Mesenchymal stem cell (in vitro differentiated cells and primary cell): ENCODE results near the gene TSC22D1.

ENCODE experiments used
- DNase-seq: peaks from one replicate; pipeline ENCODE4 v3.0.0-alpha.2; 2013
- H2AFZ ChIP-seq: one replicate; pipeline ENCODE4 v1.6.1; 2013; ENCODE audit warnings: low read depth, mild to moderate bottlenecking, control low read depth, inconsistent platforms, low read length, moderate library complexity
- H2AK5ac ChIP-seq: 2 replicates; pipeline ENCODE4 v1.6.1; 2013; ENCODE audit warnings: low read length, moderate library complexity, mild to moderate bottlenecking, inconsistent platforms; ENCODE audit not compliant: severe bottlenecking
- H2BK120ac ChIP-seq: one replicate; pipeline ENCODE4 v1.6.1; 2013; ENCODE audit warnings: low read depth, mild to moderate bottlenecking, inconsistent platforms, low read length, moderate library complexity
- H2BK12ac ChIP-seq, 2 experiments: one replicate each; pipeline ENCODE4 v1.6.1; 2013; ENCODE audit warnings: inconsistent platforms in 2 of 2, low read length in 2 of 2, mild to moderate bottlenecking in 2 of 2, moderate library complexity in 2 of 2, control low read depth in 1 of 2
- H2BK15ac ChIP-seq: one replicate; pipeline ENCODE4 v1.6.1; 2013; ENCODE audit warnings: mild to moderate bottlenecking, low read depth, inconsistent platforms; ENCODE audit not compliant: poor library complexity, severe bottlenecking
- H2BK5ac ChIP-seq: 2 replicates; pipeline ENCODE4 v1.6.1; 2013; ENCODE audit warnings: low read depth, mild to moderate bottlenecking, low read length, control low read depth, inconsistent platforms; ENCODE audit not compliant: poor library complexity, severe bottlenecking
- H3K14ac ChIP-seq, 2 experiments: one replicate each; pipeline ENCODE4 v1.6.1; 2013; ENCODE audit warnings: inconsistent platforms in 2 of 2, low read length in 2 of 2, control low read depth in 1 of 2, mild to moderate bottlenecking in 1 of 2, moderate library complexity in 1 of 2
- H3K18ac ChIP-seq, 2 experiments: one replicate each; pipeline ENCODE4 v1.6.1; 2013; ENCODE audit warnings: inconsistent platforms in 2 of 2, low read length in 2 of 2, control low read depth in 1 of 2, low read depth in 1 of 2, mild to moderate bottlenecking in 1 of 2
- H3K23ac ChIP-seq, 2 experiments: one replicate each; pipeline ENCODE4 v1.6.1; 2013; ENCODE audit warnings: inconsistent platforms in 2 of 2, low read length in 2 of 2, mild to moderate bottlenecking in 2 of 2, moderate library complexity in 2 of 2, control low read depth in 1 of 2
- H3K27ac ChIP-seq: 2 replicates; pipeline ENCODE4 v1.5.1; 2013; ENCODE audit warnings: mild to moderate bottlenecking, moderate library complexity, low read length, control low read depth, inconsistent platforms; ENCODE audit not compliant: poor library complexity, severe bottlenecking
- H3K27me3 ChIP-seq, 2 experiments: 2 replicates each; pipeline versions ENCODE4 v1.6.1 to v1.7.0; 2013; ENCODE audit warnings: low read length in 2 of 2, mild to moderate bottlenecking in 2 of 2, moderate library complexity in 2 of 2, control low read depth in 1 of 2, inconsistent platforms in 1 of 2; ENCODE audit not compliant: control insufficient read depth in 1 of 2, insufficient read depth in 1 of 2
- H3K36me3 ChIP-seq, 2 experiments: 2 replicates each; pipeline versions ENCODE4 v1.6.1 to v1.7.0; 2013; ENCODE audit warnings: low read length in 2 of 2, control low read depth in 1 of 2, inconsistent platforms in 1 of 2, low read depth in 1 of 2, mild to moderate bottlenecking in 1 of 2; ENCODE audit not compliant: insufficient read depth in 2 of 2, control insufficient read depth in 1 of 2
- H3K4ac ChIP-seq, 2 experiments: one replicate each; pipeline ENCODE4 v1.6.1; 2013; ENCODE audit warnings: inconsistent platforms in 2 of 2, low read length in 2 of 2, mild to moderate bottlenecking in 2 of 2, moderate library complexity in 2 of 2, control low read depth in 1 of 2, low read depth in 1 of 2
- H3K4me1 ChIP-seq: 2 replicates; pipeline ENCODE4 v1.6.1; 2013; ENCODE audit warnings: low read depth, low read length, control low read depth; ENCODE audit not compliant: control insufficient read depth, insufficient read depth
- H3K4me2 ChIP-seq: 2 replicates; pipeline ENCODE4 v1.6.1; 2013; ENCODE audit warnings: low read length, mild to moderate bottlenecking, inconsistent platforms; ENCODE audit not compliant: poor library complexity, severe bottlenecking
- H3K4me3 ChIP-seq, 2 experiments: 2 replicates each; pipeline versions ENCODE4 v1.5.1 to v1.7.0; 2013; ENCODE audit warnings: low read length in 2 of 2, mild to moderate bottlenecking in 2 of 2, control low read depth in 1 of 2, low read depth in 1 of 2; ENCODE audit not compliant: insufficient read depth in 1 of 2
- H3K79me1 ChIP-seq: replicated peaks from 2 replicates; pipeline ENCODE4 v1.6.1; 2013; ENCODE audit warnings: mild to moderate bottlenecking, control low read depth, low read length, inconsistent platforms; ENCODE audit not compliant: poor library complexity, severe bottlenecking
- H3K9ac ChIP-seq: 2 replicates; pipeline ENCODE4 v1.7.0; 2013; ENCODE audit warnings: mild to moderate bottlenecking, low read length, moderate library complexity
- H3K9me3 ChIP-seq: 2 replicates; pipeline ENCODE4 v1.7.0; 2013; ENCODE audit warnings: mild to moderate bottlenecking, low read length; ENCODE audit not compliant: control insufficient read depth
- H4K8ac ChIP-seq: one replicate; pipeline ENCODE4 v1.6.1; 2013; ENCODE audit warnings: inconsistent platforms, mild to moderate bottlenecking, low read length, moderate library complexity
- H4K91ac ChIP-seq: one replicate; pipeline ENCODE4 v1.6.1; 2013; ENCODE audit warnings: mild to moderate bottlenecking, low read length, inconsistent platforms
- WGBS: methylation state at CpG from one replicate; pipeline ENCODE4 v1.1.7; 2013; ENCODE audit warnings: mixed read lengths; 5-methylcytosine and 5-hydroxymethylcytosine counted together

The TSC22D1 gene

DNA sequence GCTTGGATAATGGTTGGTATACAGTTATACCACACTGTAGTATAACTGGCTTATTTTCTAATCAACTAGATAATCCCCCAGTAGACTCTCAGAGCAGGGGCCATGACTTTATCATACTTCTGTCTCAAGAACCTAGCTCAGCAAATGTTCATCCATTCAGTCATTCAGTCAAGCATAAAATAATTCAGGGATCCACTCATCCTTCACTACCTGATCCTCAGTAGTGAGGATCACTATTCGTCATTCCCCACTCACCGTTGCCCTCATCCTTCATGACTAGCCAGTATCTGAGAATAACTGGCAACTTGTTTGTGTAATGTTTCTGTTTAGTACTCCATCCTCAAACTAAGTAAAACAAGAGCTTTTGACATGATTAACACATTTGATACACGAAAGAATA lies 77.6 kb downstream of the TSC22D1 start:
- Histone ChIP-seq H3K9ac (no peak overlapping the region), H2AFZ (no peak overlapping the region), H3K27me3 (no peaks in the 10 kb centered on the region), H3K4me1 (peaks cover 12% of the 10 kb centered on the region), H3K4ac (no peak overlapping the region), H2BK15ac (no peak overlapping the region), H2AK5ac (no peak overlapping the region), H3K79me1 (peaks cover 13% of the 10 kb centered on the region), H4K8ac (no peak overlapping the region), H3K4me3 (no peak overlapping the region), H4K91ac (no peak overlapping the region), H2BK5ac (no peak overlapping the region), H2BK12ac (no peak overlapping the region), H2BK120ac (no peak overlapping the region), H3K36me3 (peaks cover 3 to 34% of the 10 kb centered on the region in 2 experiments), H3K18ac (no peak overlapping the region), H3K14ac (no peak overlapping the region), H3K4me2 (no peak overlapping the region), H3K27ac (no peak overlapping the region), H3K9me3 (no peaks in the 10 kb centered on the region), H3K23ac (no peak overlapping the region)
- DNase-seq = no peak
- WGBS = 100% methylated on average over 2 of the region's 3 CpGs

DNA sequence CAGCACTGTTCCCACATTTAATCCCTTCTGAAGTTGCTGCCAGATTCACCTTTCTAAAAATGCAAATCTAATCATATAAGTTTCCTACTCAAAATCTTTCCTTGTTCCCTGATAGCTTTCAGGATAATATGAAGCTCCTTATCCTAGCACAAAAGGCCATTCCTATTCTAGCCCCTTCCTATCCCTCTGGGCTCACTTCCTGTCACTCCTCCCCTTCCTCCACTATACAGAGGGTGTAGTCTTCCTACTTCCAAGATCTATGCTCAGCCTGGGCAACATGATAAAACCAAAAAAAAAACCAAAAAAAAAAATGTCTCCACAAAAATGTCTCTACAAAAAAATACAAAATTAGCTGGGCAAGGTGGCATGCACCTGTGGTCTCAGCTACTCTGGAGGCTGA lies 78.3 kb downstream of the TSC22D1 start:
- no peak overlapping the region for H3K27ac ChIP-seq
- peaks cover 12% of the 10 kb centered on the region for H3K4me1 ChIP-seq
- peaks cover 3 to 27% of the 10 kb centered on the region in 2 experiments for H3K36me3 ChIP-seq
- H2BK15ac ChIP-seq = no peak overlapping the region
- no peak overlapping the region for H3K4ac ChIP-seq
- H3K9me3 ChIP-seq = no peaks in the 10 kb centered on the region
- H2BK12ac ChIP-seq = no peak overlapping the region
- no peaks in the 10 kb centered on the region for H3K27me3 ChIP-seq
- no peak for DNase-seq
- H3K4me3 ChIP-seq = no peak overlapping the region
- peaks cover 16% of the 10 kb centered on the region for H3K79me1 ChIP-seq
- no peak overlapping the region for H2AK5ac ChIP-seq
- no peak overlapping the region for H2BK5ac ChIP-seq
- H3K18ac ChIP-seq = no peak overlapping the region
- no peak overlapping the region for H3K9ac ChIP-seq
- H3K4me2 ChIP-seq = no peak overlapping the region
- H2AFZ ChIP-seq = no peak overlapping the region
- H4K91ac ChIP-seq = no peak overlapping the region
- H4K8ac ChIP-seq = no peak overlapping the region
- H3K23ac ChIP-seq = no peak overlapping the region
- H3K14ac ChIP-seq = no peak overlapping the region
- H2BK120ac ChIP-seq = no peak overlapping the region

DNA sequence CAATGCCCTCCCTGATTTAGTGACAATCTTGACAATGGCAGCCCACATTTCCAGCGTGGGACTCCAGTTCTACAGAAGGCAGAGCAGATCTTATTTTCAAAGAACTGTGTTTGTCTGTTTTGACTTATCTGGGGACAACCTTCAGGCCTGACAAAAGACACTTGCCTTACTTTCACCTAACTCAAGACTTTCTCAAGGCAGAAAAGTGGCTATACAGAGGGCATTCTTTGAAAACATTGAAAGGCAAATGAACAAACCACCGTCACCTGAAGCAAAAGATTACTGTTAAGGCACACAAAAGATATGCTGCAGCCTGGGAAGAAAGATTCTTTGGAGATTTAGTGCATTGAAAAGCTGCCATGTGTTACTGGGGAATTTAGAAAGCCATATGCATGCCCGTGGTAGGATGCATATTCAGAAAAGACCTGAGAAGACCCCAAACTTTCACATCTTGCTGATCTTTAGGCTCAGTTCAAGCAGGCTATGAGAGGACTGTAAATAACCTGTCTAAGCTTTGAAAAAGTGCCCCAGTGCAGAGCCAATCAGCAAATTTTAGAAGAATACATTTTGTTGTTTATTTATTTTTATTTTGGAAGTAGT lies 82.8 kb downstream of the TSC22D1 start:
- Histone ChIP-seq H2BK15ac (no peak overlapping the region), H3K4me1 (peaks cover 4% of the 10 kb centered on the region), H3K27me3 (no peaks in the 10 kb centered on the region), H3K4me3 (no peak overlapping the region), H3K14ac (no peak overlapping the region), H2BK120ac (no peak overlapping the region), H2BK12ac (no peak overlapping the region), H3K4ac (no peak overlapping the region), H3K27ac (no peak overlapping the region), H3K36me3 (peaks cover 8 to 19% of the 10 kb centered on the region in 2 experiments), H2AFZ (no peak overlapping the region), H2AK5ac (no peak overlapping the region), H3K79me1 (peaks cover 9% of the 10 kb centered on the region), H3K9me3 (no peaks in the 10 kb centered on the region), H4K91ac (no peak overlapping the region), H3K4me2 (no peak overlapping the region), H3K23ac (no peak overlapping the region), H2BK5ac (no peak overlapping the region), H3K18ac (no peak overlapping the region), H4K8ac (no peak overlapping the region), H3K9ac (no peak overlapping the region)
- WGBS = 79% methylated on average over 3 of the region's 3 CpGs
- DNase-seq = no peak

DNA sequence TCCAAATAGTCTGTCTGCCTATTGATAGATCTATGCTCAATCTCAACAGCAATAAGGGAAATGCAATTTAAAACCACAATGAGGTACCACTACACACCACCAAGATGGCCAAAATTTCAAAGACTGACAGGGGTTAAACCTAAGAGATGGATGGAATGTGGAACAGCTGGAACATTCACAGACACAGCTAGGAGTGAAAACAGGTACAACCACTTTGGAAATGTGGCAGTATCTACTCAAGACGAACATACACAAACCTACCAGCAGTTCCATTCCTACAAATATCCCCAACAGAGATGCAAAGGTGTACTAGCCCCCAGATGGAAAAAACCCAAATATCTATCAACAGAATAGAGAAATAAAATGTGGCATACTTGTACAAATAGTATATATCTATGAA lies 86.4 kb downstream of the TSC22D1 start:
- Histone ChIP-seq H3K9ac (no peak overlapping the region), H3K4ac (no peak overlapping the region), H3K27me3 (no peaks in the 10 kb centered on the region), H2AK5ac (no peak overlapping the region), H2BK15ac (no peak overlapping the region), H2BK12ac (no peak overlapping the region), H3K4me1 (peaks cover 3% of the 10 kb centered on the region), H2BK120ac (no peak overlapping the region), H3K14ac (no peak overlapping the region), H2AFZ (no peak overlapping the region), H3K4me3 (no peak overlapping the region), H3K23ac (no peak overlapping the region), H3K36me3 (peaks cover 8 to 15% of the 10 kb centered on the region in 2 experiments), H3K18ac (no peak overlapping the region), H3K27ac (no peak overlapping the region), H2BK5ac (no peak overlapping the region), H4K8ac (no peak overlapping the region), H3K4me2 (no peak overlapping the region), H4K91ac (no peak overlapping the region), H3K9me3 (no peaks in the 10 kb centered on the region), H3K79me1 (peaks cover 6% of the 10 kb centered on the region)
- no peak for DNase-seq
- no CpG with 5 or more reads among the region's 1 CpG for WGBS
